ENCODE measurements around the gene NUDT21.
"Not testable (repeated sequence)": the region's sequence is repeated elsewhere in the genome, so short reads cannot be mapped to it uniquely, and the experiment has no call there.

The NUDT21 gene

DNA sequence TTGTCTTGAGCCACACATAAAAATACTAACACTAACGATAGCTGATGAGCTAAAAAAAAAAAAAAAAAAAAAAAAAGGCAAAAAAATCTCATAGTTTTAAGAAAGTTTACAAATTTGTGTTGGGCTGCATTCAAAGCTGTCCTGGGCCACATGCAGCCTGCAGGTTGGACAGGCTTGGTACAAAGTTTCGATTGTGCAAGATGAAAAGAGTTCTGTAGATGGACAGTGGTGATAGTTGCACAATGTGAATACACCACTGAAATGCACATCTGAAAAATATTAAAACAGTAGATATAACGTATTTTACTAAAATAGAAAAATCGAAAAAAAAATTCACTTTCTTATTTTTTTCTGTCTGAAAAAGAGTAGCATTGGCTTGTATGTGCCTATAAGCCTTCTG is 68.7 kb downstream of the NUDT21 start:
- H3K9me3 ChIP-seq (ENCODE audit: control insufficient read depth, low read length): no peaks in the 10 kb centered on the region
- H3K27ac ChIP-seq: no peak overlapping the region
- H2AFZ ChIP-seq: no peak overlapping the region
- no peak overlapping the region for H3K4me2 ChIP-seq (ENCODE audit: low read length)
- no peaks in the 10 kb centered on the region for H3K27me3 ChIP-seq (ENCODE audit: control insufficient read depth, insufficient read depth, low read length)
- peaks cover 34% of the 10 kb centered on the region for H3K79me2 ChIP-seq
- H3K4me3 ChIP-seq (ENCODE audit: low read depth, low read length): no peak overlapping the region
- no peaks in the 10 kb centered on the region for H3K36me3 ChIP-seq (ENCODE audit: control insufficient read depth, insufficient read depth, low read length)
- H3K9ac ChIP-seq: no peak overlapping the region
- H3K4me1 ChIP-seq: no peaks in the 10 kb centered on the region
- no peak for TF ChIP-seq CTCF (IDR thresholded peaks at IDR 0.05)

DNA sequence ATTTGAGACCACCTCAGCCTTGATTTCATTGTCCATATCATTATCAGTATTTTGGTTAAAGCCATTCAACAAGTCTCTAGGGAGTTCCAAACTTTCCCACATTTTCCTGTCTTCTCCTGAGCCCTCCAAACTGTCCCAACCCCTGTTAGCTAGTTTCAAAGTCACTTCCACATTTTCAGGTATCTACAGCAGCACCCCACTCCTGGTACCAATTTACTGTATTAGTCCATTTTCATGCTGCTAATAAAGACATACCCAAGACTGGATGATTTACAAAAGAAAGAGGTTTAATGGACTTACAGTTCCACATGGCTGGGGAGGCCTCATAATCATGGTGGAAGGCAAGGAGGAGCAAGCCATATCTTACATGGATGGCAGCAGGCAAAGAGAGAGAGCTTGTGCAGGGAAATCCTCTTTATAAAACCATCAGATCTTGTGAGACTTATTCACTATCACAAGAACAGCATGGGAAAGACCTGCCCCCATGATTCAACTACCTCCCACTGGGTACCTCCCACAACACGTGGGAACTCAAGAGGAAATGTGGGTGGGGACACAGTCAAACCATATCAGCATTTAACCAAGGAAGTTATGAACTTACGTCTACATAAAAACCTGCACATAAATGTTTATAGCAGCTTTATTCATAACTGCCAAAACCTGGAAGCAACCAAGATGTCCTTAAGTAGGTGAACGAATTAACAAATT is 70.2 kb downstream of the NUDT21 start:
- H2AFZ ChIP-seq; H3K9me3 ChIP-seq (ENCODE audit: control insufficient read depth, low read length); H3K4me3 ChIP-seq (ENCODE audit: low read depth, low read length); H3K4me2 ChIP-seq (ENCODE audit: low read length); H3K36me3 ChIP-seq (ENCODE audit: control insufficient read depth, insufficient read depth, low read length); H3K27ac ChIP-seq; H3K9ac ChIP-seq; H3K27me3 ChIP-seq (ENCODE audit: control insufficient read depth, insufficient read depth, low read length); H3K4me1 ChIP-seq: not testable (repeated sequence)
- peaks cover 31% of the 10 kb centered on the region for H3K79me2 ChIP-seq
